Stomach (tissue), 4 donors: ENCODE data around the gene NR0B2.

Source experiments
- POLR2A ChIP-seq, 4 donors: fragments of 450-650 bp; IDR thresholded peaks; one replicate each; pipeline ENCODE4 v1.6.1; 2016; ENCODE audit warnings: antibody characterized with exemption in 4 of 4, control low read depth in 2 of 4, mild to moderate bottlenecking in 1 of 4, moderate library complexity in 1 of 4
- TF ChIP-seq, protein P1 (sequence below), 7 experiments: fragments of 450-650 bp in 4 of 7; fragments of 200-600 bp in 3 of 7; sonication (generic) in 3 of 7; IDR thresholded peaks; one replicate each; pipeline ENCODE4 v1.5.1; 2016 to 2019; ENCODE audit warnings: antibody characterized with exemption in 7 of 7, control low read depth in 2 of 7, mild to moderate bottlenecking in 1 of 7

DNA sequence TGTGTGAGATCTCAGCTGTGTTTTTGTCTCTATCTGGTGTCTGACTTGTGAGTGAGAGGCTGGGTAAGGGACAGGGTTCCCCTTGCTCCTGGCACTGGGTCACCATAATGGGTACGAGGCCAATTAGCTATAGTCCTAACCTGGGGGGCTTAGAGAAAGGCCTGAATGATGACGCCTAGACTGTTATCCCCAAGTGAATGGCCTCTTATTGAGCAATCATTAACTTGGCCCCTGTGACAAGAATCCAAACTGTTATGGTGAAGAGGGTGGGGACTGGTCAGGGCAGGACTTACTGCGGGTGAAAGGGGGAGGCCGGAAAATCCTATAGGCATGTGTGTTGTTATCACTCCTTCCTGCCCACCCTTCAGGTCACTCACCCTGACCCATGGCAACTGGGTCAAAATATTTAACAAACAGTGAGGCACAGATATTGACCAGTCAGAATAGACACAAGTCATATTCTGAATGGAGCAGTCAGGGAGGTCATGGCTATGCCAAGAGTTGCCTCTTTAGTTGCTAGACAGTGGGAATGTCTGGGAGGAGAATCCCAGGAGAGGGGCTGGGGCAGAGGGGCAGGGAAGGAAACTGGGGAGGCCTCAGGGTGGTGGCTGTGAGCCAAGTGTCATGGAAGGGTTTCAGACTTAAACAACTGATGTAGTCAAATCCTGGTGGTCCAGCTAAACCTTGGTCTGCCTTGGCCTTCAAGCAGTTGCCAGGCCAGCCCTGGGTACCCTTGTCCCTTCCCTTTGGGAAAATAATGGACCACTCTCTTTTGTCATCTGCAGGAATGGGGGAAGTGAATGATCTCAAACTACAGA, 3.2 kb downstream of the NR0B2 start:
- TF ChIP-seq, protein P1, sequence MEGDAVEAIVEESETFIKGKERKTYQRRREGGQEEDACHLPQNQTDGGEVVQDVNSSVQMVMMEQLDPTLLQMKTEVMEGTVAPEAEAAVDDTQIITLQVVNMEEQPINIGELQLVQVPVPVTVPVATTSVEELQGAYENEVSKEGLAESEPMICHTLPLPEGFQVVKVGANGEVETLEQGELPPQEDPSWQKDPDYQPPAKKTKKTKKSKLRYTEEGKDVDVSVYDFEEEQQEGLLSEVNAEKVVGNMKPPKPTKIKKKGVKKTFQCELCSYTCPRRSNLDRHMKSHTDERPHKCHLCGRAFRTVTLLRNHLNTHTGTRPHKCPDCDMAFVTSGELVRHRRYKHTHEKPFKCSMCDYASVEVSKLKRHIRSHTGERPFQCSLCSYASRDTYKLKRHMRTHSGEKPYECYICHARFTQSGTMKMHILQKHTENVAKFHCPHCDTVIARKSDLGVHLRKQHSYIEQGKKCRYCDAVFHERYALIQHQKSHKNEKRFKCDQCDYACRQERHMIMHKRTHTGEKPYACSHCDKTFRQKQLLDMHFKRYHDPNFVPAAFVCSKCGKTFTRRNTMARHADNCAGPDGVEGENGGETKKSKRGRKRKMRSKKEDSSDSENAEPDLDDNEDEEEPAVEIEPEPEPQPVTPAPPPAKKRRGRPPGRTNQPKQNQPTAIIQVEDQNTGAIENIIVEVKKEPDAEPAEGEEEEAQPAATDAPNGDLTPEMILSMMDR (IDR thresholded peaks at IDR 0.05), result no peak
- no peak for TF ChIP-seq POLR2A (IDR thresholded peaks at IDR 0.05)
